ENCODE results near the gene POLR2B.
"Not testable (repeated sequence)": the region's sequence is repeated elsewhere in the genome, so short reads cannot be mapped to it uniquely, and the experiment has no call there.

POLR2B gene

DNA sequence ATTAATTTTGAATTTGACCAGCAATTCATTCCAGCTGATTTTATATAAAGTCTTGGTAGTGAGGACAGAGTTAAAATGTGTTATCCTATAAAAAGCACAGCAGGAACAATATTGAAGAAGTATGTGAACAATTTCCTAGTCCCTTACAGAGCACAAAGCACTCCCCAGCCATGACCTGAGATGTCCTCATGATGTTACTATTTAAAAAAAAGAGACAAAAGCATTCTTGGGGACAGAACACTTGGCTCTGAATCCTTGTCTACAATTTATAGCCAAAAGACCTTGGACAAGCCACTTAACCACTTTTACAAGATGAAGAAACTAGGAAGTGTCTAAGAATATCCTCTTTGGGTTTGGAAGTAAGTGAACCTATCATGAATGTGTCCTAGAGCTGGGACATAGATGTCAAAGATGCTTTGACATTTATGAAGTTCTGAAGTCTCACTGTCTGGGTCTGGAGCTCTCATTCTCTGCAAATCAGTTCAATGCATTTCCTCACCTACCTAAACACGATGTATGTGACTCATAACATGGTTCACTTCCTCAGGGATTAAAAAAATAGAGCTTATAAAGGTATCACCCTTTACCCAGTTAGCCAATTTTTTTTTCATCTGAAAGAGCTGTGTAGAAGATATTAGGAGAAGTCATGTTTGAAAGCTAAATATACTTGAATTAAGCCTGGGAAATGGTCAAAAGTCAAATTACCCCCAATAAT, 70.1 kb downstream of the POLR2B start:
- no peak overlapping the region for H3K4me3 Mint-ChIP-seq
- no peaks in the 10 kb centered on the region for H3K9me3 Mint-ChIP-seq
- H3K27me3 Mint-ChIP-seq: peaks cover 36 to 45% of the 10 kb centered on the region in 2 donors
- no peaks in the 10 kb centered on the region for H3K36me3 Mint-ChIP-seq (ENCODE audit: insufficient read depth)
- H3K27ac Mint-ChIP-seq: no peak overlapping the region
- no peaks in the 10 kb centered on the region for H3K4me1 Mint-ChIP-seq (ENCODE audit: low read depth in 2 of 2)
- DNase-seq: no peak
- ATAC-seq (replicated peaks): no peak

DNA sequence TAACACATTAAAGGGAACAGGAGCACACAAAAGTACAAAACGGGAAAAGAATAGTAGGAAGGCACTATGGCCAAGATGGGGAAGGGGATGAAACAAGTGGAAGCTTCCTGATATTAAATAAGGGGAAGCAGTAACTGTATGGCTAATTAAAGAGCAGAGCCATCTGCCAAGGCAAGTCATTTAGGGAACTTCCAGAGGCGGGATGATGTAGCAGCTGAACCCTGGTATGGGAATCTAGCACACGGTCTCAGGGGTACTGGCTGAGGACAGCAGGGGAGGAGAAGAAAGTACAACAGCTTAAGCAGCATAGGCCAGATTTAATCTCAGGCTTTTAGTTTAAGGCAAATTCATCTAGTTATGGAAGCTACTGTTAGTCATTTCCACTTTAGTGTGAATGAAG, 72.4 kb downstream of the POLR2B start:
- H3K27ac Mint-ChIP-seq: no peak overlapping the region
- DNase-seq (no peak), ATAC-seq (replicated peaks) (no peak)
- no peaks in the 10 kb centered on the region for H3K9me3 Mint-ChIP-seq
- no peak overlapping the region for H3K4me3 Mint-ChIP-seq
- H3K27me3 Mint-ChIP-seq: peaks cover 44 to 55% of the 10 kb centered on the region in 2 donors
- no peaks in the 10 kb centered on the region for H3K4me1 Mint-ChIP-seq (ENCODE audit: low read depth in 2 of 2)
- H3K36me3 Mint-ChIP-seq (ENCODE audit: insufficient read depth): no peaks in the 10 kb centered on the region

DNA sequence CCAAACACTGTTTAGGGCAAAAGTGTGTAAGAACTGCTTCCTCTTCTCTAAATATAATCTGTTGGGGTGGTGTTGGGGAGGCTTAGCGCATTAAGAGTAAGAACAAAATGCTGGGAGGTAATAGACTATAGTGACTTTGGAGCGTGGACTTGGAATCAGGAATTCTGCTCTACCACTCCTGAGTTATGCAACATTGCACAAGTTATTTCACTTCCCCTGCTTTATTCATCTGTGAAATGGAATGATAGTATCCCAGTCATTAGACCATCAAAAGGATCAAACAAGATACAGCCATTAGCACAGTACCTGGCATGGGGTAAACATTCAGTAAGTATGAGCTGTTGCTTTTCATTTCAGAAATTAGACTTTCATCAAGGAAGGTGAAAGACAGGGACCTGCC, 72.8 kb downstream of the POLR2B start:
- H3K36me3 Mint-ChIP-seq (ENCODE audit: insufficient read depth): no peaks in the 10 kb centered on the region
- peaks cover 44 to 55% of the 10 kb centered on the region in 2 donors for H3K27me3 Mint-ChIP-seq
- no peak for DNase-seq
- ATAC-seq (replicated peaks): no peak
- no peaks in the 10 kb centered on the region for H3K9me3 Mint-ChIP-seq
- no peak overlapping the region for H3K4me3 Mint-ChIP-seq
- no peaks in the 10 kb centered on the region for H3K4me1 Mint-ChIP-seq (ENCODE audit: low read depth in 2 of 2)
- no peak overlapping the region for H3K27ac Mint-ChIP-seq

DNA sequence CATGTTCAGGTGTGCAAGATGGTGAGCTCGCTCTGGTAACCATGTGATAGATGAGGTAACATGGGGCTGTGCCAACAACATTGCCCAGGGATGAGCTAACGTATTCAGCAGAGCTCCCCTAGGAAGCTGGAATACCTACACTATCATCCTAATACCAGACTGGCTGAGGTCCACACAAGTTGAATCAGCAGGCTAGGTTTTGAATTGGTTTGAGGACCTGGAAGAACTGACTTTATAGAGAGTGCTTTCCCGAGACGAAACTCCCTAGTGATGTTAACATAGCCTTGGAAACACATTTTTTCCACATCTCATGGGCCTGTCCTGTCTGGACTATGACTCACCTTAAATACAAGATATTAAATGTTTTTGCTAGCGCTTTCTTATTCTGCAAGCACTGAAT, 74.8 kb downstream of the POLR2B start:
- Mint-ChIP-seq H3K9me3 (no peaks in the 10 kb centered on the region), H3K4me1 (ENCODE audit: low read depth in 2 of 2) (no peaks in the 10 kb centered on the region), H3K4me3 (no peak overlapping the region), H3K27me3 (peaks cover 55 to 64% of the 10 kb centered on the region in 2 donors), H3K27ac (no peak overlapping the region), H3K36me3 (ENCODE audit: insufficient read depth) (no peaks in the 10 kb centered on the region)
- ATAC-seq (replicated peaks) (no peak), DNase-seq (no peak)

DNA sequence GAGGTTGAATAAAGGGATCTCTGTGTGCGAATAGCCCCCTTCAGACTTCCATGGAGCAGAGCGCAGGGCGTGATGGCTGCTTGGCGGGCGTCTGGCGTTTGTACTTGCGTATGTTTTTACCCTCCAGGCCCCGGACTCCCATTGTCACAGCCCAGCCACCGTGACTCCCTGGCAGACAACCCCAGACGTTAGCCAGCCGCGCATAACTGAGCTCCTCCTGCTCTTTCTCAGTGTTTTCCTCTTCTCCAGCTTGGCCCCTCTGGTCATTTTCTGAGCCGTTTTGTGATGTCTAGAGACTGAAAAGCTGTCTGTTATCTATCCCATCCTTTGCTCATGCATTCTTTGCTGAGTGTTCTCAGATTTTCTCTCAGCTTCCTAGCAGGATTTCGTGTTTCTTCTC, 77.2 kb downstream of the POLR2B start:
- H3K9me3 Mint-ChIP-seq: no peaks in the 10 kb centered on the region
- DNase-seq (no peak), ATAC-seq (replicated peaks) (no peak)
- H3K27me3 Mint-ChIP-seq: peaks cover 67 to 69% of the 10 kb centered on the region in 2 donors
- no peaks in the 10 kb centered on the region for H3K36me3 Mint-ChIP-seq (ENCODE audit: insufficient read depth)
- H3K4me1 Mint-ChIP-seq (ENCODE audit: low read depth in 2 of 2): no peaks in the 10 kb centered on the region
- H3K27ac Mint-ChIP-seq: no peak overlapping the region
- no peak overlapping the region for H3K4me3 Mint-ChIP-seq

DNA sequence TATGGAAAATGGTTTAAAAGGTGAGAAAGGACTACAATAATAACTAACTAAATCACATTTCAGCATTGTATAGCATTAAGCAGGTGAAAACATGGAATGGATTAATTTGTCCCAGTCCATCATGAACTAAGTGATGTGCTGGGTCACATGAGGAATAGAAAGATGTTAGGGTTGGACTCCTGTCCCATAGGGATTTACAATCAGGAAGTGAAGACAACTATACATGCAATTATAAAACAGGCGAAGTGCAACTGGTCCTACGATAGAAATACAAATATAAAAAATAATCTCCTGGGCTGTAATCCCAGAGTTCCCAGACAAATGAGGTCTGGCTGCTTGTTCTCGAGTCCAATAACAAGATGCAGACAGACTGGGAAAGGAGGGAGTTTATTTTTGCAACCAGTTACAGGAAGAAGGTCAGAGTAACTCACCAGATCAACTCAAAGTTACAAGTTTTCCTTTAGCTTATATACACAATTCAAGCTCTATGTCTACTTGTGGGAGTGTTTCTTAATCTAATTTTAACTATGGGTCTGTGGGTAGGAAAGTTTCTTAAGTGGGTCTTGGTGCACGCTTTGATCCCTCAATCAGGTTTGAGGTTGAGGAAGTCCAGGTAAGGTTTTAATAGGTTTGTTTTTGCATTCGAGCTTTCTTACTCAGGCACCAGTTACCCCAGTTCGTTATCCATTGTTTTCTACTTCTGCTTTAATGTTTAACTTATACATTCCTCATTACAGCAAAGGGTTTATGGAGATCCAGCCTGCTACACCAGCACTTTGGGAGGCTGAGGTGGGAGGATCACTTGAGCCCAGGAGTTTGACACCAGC, 81.4 kb downstream of the POLR2B start:
- ATAC-seq (replicated peaks) (no peak), DNase-seq (no peak)
- Mint-ChIP-seq H3K27ac (no peak overlapping the region), H3K4me1 (ENCODE audit: low read depth in 2 of 2) (no peaks in the 10 kb centered on the region), H3K9me3 (no peaks in the 10 kb centered on the region), H3K27me3 (peaks cover 47 to 51% of the 10 kb centered on the region in 2 donors), H3K36me3 (ENCODE audit: insufficient read depth) (no peaks in the 10 kb centered on the region), H3K4me3 (no peak overlapping the region)

DNA sequence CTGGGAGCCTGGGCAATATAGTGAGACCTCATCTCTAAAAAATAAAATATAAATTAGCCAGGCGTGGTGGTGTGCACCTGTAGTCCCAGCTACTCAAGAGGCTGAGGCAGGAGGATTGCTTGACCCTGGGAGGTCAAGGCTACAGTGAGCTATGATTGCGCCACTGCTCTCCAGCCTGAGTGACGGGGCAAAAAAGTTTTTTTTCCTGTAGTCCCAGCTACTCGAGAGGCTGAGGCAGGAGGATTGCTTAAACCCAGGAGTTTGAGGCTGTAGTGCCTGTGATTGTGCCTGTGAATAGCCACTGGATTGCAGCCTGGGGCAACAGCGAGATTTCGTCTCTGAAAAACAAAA, 82.0 kb downstream of the POLR2B start:
- not testable (repeated sequence) for H3K4me3 Mint-ChIP-seq; H3K36me3 Mint-ChIP-seq (ENCODE audit: insufficient read depth)

DNA sequence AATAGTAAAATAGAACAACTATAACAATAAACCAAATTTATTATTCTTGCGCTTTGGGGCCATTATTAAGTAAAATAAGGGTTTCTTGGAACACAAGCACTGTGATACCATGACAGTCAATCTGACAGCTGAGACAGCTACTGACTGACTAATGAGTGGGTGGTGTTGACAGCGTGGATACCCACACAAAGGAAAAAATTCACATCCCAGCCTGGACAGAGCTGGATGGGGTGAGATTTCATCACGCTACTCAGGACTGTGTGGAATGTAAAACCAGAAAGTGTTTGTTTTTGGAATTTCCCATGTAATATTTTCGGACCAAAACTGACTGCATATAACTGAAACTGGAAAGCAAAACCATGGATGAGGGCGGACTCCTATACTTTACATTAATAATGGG, 82.7 kb downstream of the POLR2B start:
- no peak overlapping the region for H3K27ac Mint-ChIP-seq
- H3K9me3 Mint-ChIP-seq: no peaks in the 10 kb centered on the region

More for the DNA sequence above, 82.0 kb downstream of the POLR2B start:
- not testable (repeated sequence) for DNase-seq; H3K4me1 Mint-ChIP-seq (ENCODE audit: low read depth in 2 of 2); H3K9me3 Mint-ChIP-seq; ATAC-seq (replicated peaks); H3K27ac Mint-ChIP-seq
- H3K27me3 Mint-ChIP-seq: peaks cover 45 to 50% of the 10 kb centered on the region in 2 donors

DNA sequence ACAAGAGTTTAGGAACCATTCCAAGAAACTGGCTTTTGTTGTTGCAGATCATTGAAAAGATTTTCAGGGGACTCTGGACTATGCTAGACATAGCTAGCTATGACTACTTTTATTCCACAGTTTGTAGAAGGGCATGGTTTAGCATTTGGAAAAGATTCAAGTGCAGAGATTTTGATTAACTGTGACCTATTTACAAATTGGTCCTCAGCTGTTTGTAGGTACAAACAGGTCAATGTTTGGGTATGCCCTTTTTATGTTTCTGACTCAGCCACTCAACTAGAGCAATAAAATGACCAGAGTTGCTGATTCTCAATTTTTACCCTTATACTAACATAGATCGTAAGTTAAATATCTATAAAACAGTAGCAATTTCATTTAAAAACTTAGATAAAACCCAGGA, 84.8 kb downstream of the POLR2B start:
- Mint-ChIP-seq H3K27me3 (peaks cover 24 to 28% of the 10 kb centered on the region in 2 donors), H3K4me3 (no peak overlapping the region), H3K4me1 (ENCODE audit: low read depth in 2 of 2) (no peaks in the 10 kb centered on the region), H3K27ac (no peak overlapping the region), H3K36me3 (ENCODE audit: insufficient read depth) (no peaks in the 10 kb centered on the region), H3K9me3 (no peaks in the 10 kb centered on the region)
- ATAC-seq (replicated peaks) (no peak), DNase-seq (no peak)

More for the DNA sequence above, 82.7 kb downstream of the POLR2B start:
- peaks cover 44 to 47% of the 10 kb centered on the region in 2 donors for H3K27me3 Mint-ChIP-seq
- no peaks in the 10 kb centered on the region for H3K36me3 Mint-ChIP-seq (ENCODE audit: insufficient read depth)
- DNase-seq (no peak), ATAC-seq (replicated peaks) (no peak)
- H3K4me1 Mint-ChIP-seq (ENCODE audit: low read depth in 2 of 2): no peaks in the 10 kb centered on the region
- H3K4me3 Mint-ChIP-seq: no peak overlapping the region

DNA sequence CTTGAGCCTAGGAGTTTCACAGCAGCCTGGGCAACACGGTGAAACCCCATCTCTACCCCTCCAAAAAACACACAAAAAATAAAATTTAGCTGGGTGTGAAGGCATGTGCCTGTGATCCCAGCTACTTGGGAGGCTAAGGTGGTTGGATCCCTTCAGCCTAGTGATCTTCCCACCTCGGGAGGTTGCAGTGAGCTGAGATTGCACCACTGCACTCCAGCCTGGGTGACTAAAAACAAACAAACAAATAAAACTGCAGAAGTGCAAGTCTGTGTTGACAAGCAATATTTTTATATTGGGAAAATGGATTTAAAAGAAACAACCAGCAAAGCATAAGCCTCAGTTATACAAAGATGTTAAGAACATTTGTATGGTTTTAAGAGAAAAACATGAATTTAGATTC, 85.4 kb downstream of the POLR2B start:
- no peak overlapping the region for H3K27ac Mint-ChIP-seq
- ATAC-seq (replicated peaks) (no peak), DNase-seq (no peak)
- no peaks in the 10 kb centered on the region for H3K36me3 Mint-ChIP-seq (ENCODE audit: insufficient read depth)
- H3K4me3 Mint-ChIP-seq: no peak overlapping the region
- no peaks in the 10 kb centered on the region for H3K9me3 Mint-ChIP-seq
- peaks cover 18 to 22% of the 10 kb centered on the region in 2 donors for H3K27me3 Mint-ChIP-seq
- H3K4me1 Mint-ChIP-seq (ENCODE audit: low read depth in 2 of 2): no peaks in the 10 kb centered on the region

DNA sequence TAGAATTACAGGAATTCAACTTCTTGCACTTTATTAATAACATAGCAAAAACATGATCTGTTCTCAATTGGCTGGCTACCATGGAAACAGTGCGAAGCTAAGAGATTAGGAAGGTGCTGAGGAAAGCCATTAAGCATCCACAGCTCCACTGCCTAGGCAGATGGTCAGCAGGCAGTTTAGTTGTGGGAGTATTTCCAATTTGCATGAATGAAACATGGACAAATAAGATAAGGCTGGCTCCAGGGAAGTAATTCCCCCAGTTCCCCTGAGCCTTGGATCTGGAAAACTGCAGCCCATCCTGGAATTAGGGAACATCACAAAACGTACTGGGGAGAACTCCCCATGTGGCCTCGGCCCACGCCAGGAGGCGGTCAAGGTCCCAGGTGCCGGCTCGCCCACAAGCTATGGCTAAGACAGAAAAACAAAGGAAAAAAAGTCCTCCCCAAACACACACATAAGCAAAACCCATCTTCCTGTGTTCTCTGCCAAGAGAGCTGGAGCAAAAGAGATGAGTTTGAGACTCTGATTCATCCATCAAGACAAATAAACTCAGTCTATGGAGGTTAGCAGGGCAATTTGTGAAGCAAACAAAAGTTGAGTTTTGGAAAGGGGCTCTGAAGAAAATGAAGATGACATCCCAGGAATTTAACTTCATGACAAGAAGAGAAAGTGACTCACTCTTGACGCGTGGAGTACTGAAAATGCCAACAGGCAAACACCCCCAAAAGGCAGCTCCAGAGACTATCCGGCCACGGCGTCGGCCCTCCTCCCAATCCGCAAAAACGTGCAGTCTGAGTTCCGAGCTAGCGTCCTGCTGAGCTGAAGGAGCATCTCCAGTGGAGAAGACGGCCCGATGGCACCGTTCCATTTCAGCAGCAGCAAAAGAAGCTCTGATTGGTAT, 86.4 kb downstream of the POLR2B start:
- Mint-ChIP-seq H3K9me3 (no peaks in the 10 kb centered on the region), H3K27me3 (peaks cover 10 to 14% of the 10 kb centered on the region in 2 donors), H3K4me1 (ENCODE audit: low read depth in 2 of 2) (no peaks in the 10 kb centered on the region), H3K27ac (no peak overlapping the region), H3K4me3 (no peak overlapping the region), H3K36me3 (ENCODE audit: insufficient read depth) (no peaks in the 10 kb centered on the region)
- ATAC-seq (replicated peaks) (no peak), DNase-seq (no peak)

DNA sequence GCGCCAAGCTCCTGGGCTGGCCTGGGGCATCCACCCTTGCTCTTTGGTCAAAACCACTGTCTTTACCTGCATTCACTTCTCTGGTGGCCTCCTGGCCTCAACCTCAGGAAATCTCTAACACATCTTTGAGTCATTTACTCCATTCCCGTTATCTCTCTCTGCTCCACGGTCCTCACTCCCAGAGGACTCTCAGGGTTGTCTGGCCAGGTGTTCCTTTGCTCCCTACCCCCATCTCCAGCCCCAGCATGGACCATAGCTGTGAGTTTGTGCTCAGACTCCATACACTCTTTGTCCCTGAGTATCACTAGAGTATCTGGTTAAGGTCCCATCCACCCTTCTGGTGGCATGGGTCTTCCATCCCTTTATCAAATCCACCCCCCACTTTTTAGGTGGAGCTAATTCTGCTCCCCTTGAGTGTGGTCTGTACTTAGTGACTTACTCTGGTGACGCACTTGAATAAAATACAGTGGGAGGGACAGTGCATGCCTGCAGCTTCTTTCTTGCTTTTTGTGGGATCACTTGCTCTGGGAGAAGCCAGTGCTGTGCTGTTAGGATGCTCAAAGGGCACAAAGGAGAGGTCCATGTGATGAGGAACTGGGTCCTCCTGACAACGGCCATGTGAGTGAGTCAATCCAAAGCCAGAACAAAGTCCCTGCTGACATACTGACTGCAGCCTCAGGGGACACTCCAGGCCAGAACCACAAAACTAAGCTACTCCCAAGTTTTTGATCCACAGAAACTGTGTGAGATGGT, 87.2 kb downstream of the POLR2B start:
- ATAC-seq (replicated peaks) (no peak), DNase-seq (no peak)
- peaks cover 10 to 14% of the 10 kb centered on the region in 2 donors for H3K27me3 Mint-ChIP-seq
- no peak overlapping the region for H3K27ac Mint-ChIP-seq
- H3K4me1 Mint-ChIP-seq (ENCODE audit: low read depth in 2 of 2): no peaks in the 10 kb centered on the region
- no peaks in the 10 kb centered on the region for H3K9me3 Mint-ChIP-seq
- no peak overlapping the region for H3K4me3 Mint-ChIP-seq
- H3K36me3 Mint-ChIP-seq (ENCODE audit: insufficient read depth): no peaks in the 10 kb centered on the region

Data from effector memory CD8-positive, alpha-beta T cell (primary cell).